Hematopoietic multipotent progenitor cell treated with erythropoietin and hydrocortisone succinate and interleukin-3 and kit ligand, for 6 days (in vitro differentiated cells): ENCODE data around the gene DUSP12.
"Not testable (repeated sequence)": the region's sequence is repeated elsewhere in the genome, so short reads cannot be mapped to it uniquely, and the experiment has no call there.

Experiments
- DNase-seq: peaks from one replicate; pipeline ENCODE4 v3.0.0-alpha.2; 2015

Gene DUSP12, protein sequence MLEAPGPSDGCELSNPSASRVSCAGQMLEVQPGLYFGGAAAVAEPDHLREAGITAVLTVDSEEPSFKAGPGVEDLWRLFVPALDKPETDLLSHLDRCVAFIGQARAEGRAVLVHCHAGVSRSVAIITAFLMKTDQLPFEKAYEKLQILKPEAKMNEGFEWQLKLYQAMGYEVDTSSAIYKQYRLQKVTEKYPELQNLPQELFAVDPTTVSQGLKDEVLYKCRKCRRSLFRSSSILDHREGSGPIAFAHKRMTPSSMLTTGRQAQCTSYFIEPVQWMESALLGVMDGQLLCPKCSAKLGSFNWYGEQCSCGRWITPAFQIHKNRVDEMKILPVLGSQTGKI

GRCh38 chr1:161749509-161750407, at the start of gene DUSP12:
Gene DUSP12, plus strand, starts transcription at chr1:161749786. Its CDS starts 16 bp downstream, at chr1:161749802.
- DNase-seq = peak; percentile 97

- DNase-seq = no peak
Observed at GRCh38 chr1:161702250-161702649, 47.3 kb upstream of the DUSP12 start.

GRCh38 chr1:161705537-161705936, 44.0 kb upstream of the DUSP12 start:
- DNase-seq = no peak

- DNase-seq = no peak
Observed at GRCh38 chr1:161706113-161706481, 43.5 kb upstream of the DUSP12 start.

GRCh38 chr1:161706482-161707347, 42.9 kb upstream of the DUSP12 start, which contains the start of gene FCRLA:
Gene FCRLA, plus strand, starts transcription at chr1:161707229. Its CDS starts 36 bp downstream, at chr1:161707265.
- peak; percentile 47 for DNase-seq

- no peak for DNase-seq
Observed at GRCh38 chr1:161707503-161707902, 42.1 kb upstream of the DUSP12 start.

DNA sequence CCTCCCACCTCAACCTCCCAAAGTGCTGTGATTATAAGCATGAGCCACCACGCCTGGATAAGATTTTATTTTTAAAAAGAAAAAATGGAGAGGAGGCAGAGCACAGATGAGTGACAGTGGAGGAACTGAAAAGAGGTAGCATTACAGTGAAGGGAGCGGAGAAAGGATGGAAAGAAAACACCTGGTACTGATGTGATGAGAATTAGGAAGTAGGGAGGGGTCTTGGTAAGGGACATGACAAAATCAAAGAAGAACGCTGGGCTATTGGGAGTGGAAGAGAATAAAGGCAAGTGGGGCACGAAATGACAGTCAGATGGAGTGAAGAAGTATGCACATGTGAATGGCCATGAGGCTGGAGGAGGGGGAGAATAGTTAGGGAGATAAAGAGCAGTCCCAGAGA, 40.2 kb upstream of the DUSP12 start:
- DNase-seq = no peak

DNA sequence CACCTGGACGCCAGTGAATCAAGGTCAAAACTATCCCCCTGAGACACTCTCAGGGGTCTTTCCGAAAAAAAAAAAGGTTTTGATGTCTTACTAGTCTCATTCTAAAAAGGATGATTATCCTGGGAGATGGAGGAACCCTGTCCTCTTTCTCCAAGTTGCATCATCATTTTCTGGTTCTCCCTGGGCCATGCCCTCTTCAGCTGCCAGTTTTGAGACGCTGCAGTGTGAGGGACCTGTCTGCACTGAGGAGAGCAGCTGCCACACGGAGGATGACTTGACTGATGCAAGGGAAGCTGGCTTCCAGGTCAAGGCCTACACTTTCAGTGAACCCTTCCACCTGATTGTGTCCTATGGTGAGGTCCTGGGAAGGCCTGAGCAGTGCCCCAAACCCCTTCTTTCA, 39.0 kb upstream of the DUSP12 start:
- no peak for DNase-seq

DNA sequence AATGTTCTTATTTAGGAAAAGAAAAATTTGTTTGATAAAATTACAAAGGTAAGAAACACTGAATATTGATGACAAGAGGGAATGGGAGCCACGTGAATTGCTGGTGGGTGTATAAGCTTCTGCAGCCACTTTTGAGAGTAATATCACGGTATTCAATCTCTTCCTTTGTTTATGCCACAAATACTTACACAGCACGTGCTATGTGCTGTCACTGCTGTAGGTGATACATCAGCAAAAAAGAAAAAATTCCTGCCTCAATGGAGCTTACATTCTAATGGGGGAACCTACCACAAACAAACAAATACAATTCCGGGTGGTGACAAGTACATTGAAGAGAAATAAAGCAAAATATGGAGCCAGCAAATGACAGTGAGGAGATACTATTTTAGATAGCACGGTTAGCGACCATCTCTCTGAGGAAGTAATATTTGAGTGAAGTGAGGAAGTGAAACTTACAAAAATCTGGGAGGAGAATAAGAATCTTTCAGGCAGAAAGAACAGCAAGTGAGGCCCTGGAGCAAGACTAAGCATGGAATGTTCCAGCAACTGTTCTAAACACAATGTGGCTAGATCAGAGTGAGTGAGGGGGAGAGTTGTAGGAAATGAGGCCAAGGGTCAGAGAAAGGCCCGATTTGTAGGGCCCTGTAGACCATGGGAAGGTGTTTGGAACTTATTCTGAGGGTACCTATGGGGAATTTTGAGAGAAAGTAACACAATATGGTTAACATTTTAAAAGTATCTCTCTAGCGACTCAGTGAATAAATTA, 30.8 kb upstream of the DUSP12 start:
- DNase-seq = no peak

DNA sequence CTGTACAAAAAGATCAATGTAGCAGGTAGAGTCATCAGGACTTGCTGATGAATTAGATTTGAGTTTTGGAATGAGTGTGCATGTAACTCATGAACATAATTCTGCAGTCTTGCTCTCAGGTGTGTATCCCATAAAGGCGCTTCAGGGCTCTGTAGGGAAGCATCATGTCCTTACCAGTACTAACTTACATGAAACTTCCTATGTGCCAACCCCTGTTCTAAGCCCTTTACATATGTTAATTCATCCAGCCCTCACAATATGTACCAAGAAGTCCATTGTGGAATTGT, 30.3 kb upstream of the DUSP12 start:
- DNase-seq = no peak

DNA sequence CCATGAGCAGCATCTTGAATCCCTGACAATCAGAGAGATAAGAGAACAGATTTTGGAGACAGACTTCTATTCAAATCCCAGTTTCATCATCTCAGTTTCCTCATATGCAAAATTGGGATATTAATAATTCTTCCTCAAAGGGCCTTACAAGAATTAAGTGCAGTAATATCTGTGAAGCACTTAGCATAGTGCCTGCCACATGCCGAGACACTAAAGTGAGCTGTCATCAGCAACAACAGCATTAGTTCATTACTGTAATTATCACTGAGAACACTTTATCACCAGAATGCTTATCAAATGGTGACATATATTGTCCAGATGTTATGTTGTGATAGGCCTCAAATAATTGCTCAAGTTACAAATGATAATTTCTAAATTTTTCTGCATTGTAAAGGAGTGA, 29.2 kb upstream of the DUSP12 start:
- peak; percentile 55 for DNase-seq

GRCh38 chr1:161720956-161721737, 28.4 kb upstream of the DUSP12 start, which contains the start of gene FCRLB:
Gene FCRLB, plus strand, starts transcription at chr1:161721544. Its CDS starts 1,129 bp downstream, at chr1:161722673.
- DNase-seq = peak; percentile 27

GRCh38 chr1:161721738-161722343, 27.7 kb upstream of the DUSP12 start:
- DNase-seq = peak; percentile 71

DNA sequence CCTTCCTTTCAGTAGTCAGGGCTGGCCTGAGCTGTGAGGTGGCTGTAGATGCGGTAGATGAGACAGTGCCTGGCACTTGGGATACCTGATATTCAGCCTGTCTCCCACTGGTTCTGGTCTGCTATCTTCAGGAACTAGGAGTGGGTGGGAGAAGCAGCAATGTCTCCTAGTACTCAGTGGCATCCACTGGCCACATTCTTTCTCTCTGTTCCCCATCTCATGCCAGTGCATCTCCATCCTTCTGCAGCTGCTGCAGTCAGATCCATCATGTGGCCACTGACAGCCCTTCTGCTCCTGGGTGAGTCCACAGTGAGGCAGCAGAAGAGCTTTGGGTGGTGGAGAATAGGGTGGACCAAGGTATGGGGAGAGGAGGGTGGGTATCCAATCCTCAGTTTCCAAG, 27.2 kb upstream of the DUSP12 start:
- DNase-seq = no peak

DNA sequence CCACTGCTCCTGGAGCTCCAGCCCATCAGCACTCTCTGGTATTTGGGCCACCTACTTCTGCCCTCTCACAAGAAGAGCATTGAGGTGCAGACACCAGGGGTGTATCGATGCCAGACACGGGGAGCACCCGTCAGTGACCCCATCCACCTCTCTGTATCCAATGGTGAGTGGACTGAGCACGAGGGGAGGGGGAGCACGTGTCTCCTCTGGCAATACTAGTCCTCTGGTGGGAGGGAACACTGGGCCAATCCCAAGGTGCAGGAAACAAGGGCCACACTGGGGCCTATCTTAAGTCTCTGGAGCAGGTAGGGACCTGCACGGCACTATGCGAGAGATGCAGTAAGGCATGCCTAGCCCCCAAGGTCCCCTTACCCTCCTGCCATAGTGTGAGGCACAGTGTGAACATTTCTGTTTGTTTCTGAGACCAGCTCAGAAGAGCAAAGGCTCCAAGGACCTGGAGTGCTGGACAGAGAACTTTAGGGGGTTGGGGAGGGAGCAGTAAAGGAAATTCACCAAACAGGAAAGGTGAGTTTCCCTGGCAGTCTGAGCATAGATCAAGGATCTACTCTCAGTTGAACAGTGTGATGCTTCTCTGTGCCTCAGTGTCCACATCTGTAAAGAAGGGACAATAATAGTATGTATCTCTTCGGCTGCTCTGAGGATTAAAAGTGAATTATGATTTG, 26.0 kb upstream of the DUSP12 start:
- DNase-seq = no peak

- not testable (repeated sequence) for DNase-seq
Observed at GRCh38 chr1:161725258-161725907, 24.2 kb upstream of the DUSP12 start.

DNA sequence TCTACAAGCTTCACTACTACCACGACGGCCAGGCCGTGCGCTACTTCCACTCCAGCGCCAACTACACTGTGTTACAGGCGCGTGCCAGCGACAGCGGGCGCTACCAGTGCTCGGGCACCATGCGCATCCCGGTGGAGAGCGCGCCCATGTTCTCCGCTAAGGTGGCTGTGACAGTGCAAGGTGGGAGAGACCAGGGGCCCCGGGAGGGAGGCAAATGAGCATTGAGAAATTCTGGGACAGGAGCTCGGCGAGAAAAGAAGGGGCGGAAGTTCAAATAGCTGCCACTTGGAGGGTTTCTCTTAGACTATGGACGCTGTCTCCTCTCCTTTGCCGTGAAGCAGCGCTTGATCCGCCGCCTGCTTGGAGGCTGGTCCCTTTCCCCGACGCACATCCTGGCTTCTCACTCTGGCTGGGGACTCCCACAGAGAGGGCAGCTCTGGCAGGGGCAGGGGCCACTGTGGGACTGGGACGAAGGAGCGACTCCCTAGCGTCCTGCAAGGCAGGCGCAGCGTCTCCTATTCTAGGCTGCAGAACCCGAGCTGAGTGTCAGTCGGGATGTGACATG, 23.6 kb upstream of the DUSP12 start:
- DNase-seq = peak; percentile 77

GRCh38 chr1:161726473-161727255, 22.9 kb upstream of the DUSP12 start:
- peak; percentile 95 for DNase-seq
